ENCODE measurements around the gene ZNF280D.
"Not testable (repeated sequence)": the region's sequence is repeated elsewhere in the genome, so short reads cannot be mapped to it uniquely, and the experiment has no call there.

ZNF280D gene

GRCh38 chr15:56718560-56718959 is 14.7 kb downstream of the ZNF280D start:
- no peak for DNase-seq (ENCODE audit: low read depth in 2 of 2)

GRCh38 chr15:56716334-56716733 is 17.0 kb downstream of the ZNF280D start:
- no peak for DNase-seq (ENCODE audit: low read depth in 2 of 2)

GRCh38 chr15:56715220-56715619 is 18.1 kb downstream of the ZNF280D start:
- DNase-seq (ENCODE audit: low read depth in 2 of 2) = no peak

GRCh38 chr15:56709502-56709901 is 23.8 kb downstream of the ZNF280D start:
- DNase-seq (ENCODE audit: low read depth in 2 of 2) = not testable (repeated sequence)

- no peak for DNase-seq (ENCODE audit: low read depth in 2 of 2)
Observed at GRCh38 chr15:56699743-56700142, 33.6 kb downstream of the ZNF280D start.

GRCh38 chr15:56698270-56698669 is 35.0 kb downstream of the ZNF280D start:
- DNase-seq (ENCODE audit: low read depth in 2 of 2) = no peak

GRCh38 chr15:56693761-56694160 is 39.5 kb downstream of the ZNF280D start:
- no peak for DNase-seq (ENCODE audit: low read depth in 2 of 2)

- no peak for DNase-seq (ENCODE audit: low read depth in 2 of 2)
Observed at GRCh38 chr15:56690733-56691132, 42.6 kb downstream of the ZNF280D start.

GRCh38 chr15:56683908-56684307 is 49.4 kb downstream of the ZNF280D start:
- no peak for DNase-seq (ENCODE audit: low read depth in 2 of 2)

- no peak for DNase-seq (ENCODE audit: low read depth in 2 of 2)
Observed at GRCh38 chr15:56681113-56681512, 52.2 kb downstream of the ZNF280D start.

- no peak for DNase-seq (ENCODE audit: low read depth in 2 of 2)
Observed at GRCh38 chr15:56679225-56679624, 54.1 kb downstream of the ZNF280D start.

- DNase-seq (ENCODE audit: low read depth in 2 of 2) = no peak
Observed at GRCh38 chr15:56678571-56678970, 54.7 kb downstream of the ZNF280D start.

- DNase-seq (ENCODE audit: low read depth in 2 of 2) = no peak
Observed at GRCh38 chr15:56677271-56677670, 56.0 kb downstream of the ZNF280D start.

GRCh38 chr15:56675930-56676329 is 57.4 kb downstream of the ZNF280D start:
- no peak for DNase-seq (ENCODE audit: low read depth in 2 of 2)

GRCh38 chr15:56674857-56675256 is 58.5 kb downstream of the ZNF280D start:
- DNase-seq (ENCODE audit: low read depth in 2 of 2) = no peak

GRCh38 chr15:56672721-56673120 is 60.6 kb downstream of the ZNF280D start:
- DNase-seq (ENCODE audit: low read depth in 2 of 2) = no peak

- no peak for DNase-seq (ENCODE audit: low read depth in 2 of 2)
Observed at GRCh38 chr15:56667517-56667916, 65.8 kb downstream of the ZNF280D start.

- no peak for DNase-seq (ENCODE audit: low read depth in 2 of 2)
Observed at GRCh38 chr15:56660943-56661342, 72.4 kb downstream of the ZNF280D start.

GRCh38 chr15:56659197-56659596 is 74.1 kb downstream of the ZNF280D start:
- DNase-seq (ENCODE audit: low read depth in 2 of 2) = no peak

GRCh38 chr15:56654624-56655023 is 78.7 kb downstream of the ZNF280D start:
- DNase-seq (ENCODE audit: low read depth in 2 of 2) = no peak

GRCh38 chr15:56654216-56654615 is 79.1 kb downstream of the ZNF280D start:
- no peak for DNase-seq (ENCODE audit: low read depth in 2 of 2)

- DNase-seq (ENCODE audit: low read depth in 2 of 2) = no peak
Observed at GRCh38 chr15:56653787-56654186, 79.5 kb downstream of the ZNF280D start.

- no peak for DNase-seq (ENCODE audit: low read depth in 2 of 2)
Observed at GRCh38 chr15:56653107-56653506, 80.2 kb downstream of the ZNF280D start.

GRCh38 chr15:56648311-56648710 is 85.0 kb downstream of the ZNF280D start:
- DNase-seq (ENCODE audit: low read depth in 2 of 2) = no peak

- no peak for DNase-seq (ENCODE audit: low read depth in 2 of 2)
Observed at GRCh38 chr15:56640549-56640948, 92.8 kb downstream of the ZNF280D start.

All from stimulated activated CD8-positive, alpha-beta memory T cell treated with anti-CD3 and anti-CD28 coated beads, Interleukin-15, amount 100 ng/mL, for 4 hours (primary cell).